ENCODE results near the gene FIBP.
A peak's percentile ranks its signal among the peaks of the same experiment; 100 is the strongest.

FIBP gene

GRCh38 chr11:65887723-65888162 lies 528 bp downstream of the FIBP start:
- no peak for DNase-seq

- no peak for DNase-seq
These were observed 1.2 kb downstream of the FIBP start for GRCh38 chr11:65886826-65887722.

GRCh38 chr11:65885808-65886536 lies 2.3 kb downstream of the FIBP start:
- DNase-seq = no peak

- no peak for DNase-seq
These were observed 3.0 kb downstream of the FIBP start for GRCh38 chr11:65885231-65885630.

GRCh38 chr11:65884716-65885092 lies 3.6 kb downstream of the FIBP start:
- DNase-seq = peak; percentile 85

- no peak for DNase-seq
These were observed 4.2 kb downstream of the FIBP start for GRCh38 chr11:65883786-65884715.

- DNase-seq = no peak
These were observed 5.1 kb downstream of the FIBP start for GRCh38 chr11:65883058-65883761.

GRCh38 chr11:65882120-65883057 lies 5.9 kb downstream of the FIBP start:
- no peak for DNase-seq

GRCh38 chr11:65880844-65881421 lies 7.3 kb downstream of the FIBP start:
- peak; percentile 44 for DNase-seq

GRCh38 chr11:65880027-65880426 lies 8.2 kb downstream of the FIBP start:
- no peak for DNase-seq

GRCh38 chr11:65879617-65880016 lies 8.7 kb downstream of the FIBP start, which contains the start of gene CTSW:
TSS of gene CTSW (plus strand) at chr11:65879837. CDS start at chr11:65879855, 18 bp downstream.
- no peak for DNase-seq

GRCh38 chr11:65873318-65874156 lies 14.7 kb downstream of the FIBP start:
- peak; percentile 96 for DNase-seq

GRCh38 chr11:65872586-65873317 lies 15.5 kb downstream of the FIBP start, which contains the start of gene EFEMP2:
TSS of gene EFEMP2 (minus strand) at chr11:65872800. CDS start at chr11:65872354, 446 bp downstream.
- DNase-seq = no peak

- DNase-seq = no peak
These were observed 16.3 kb downstream of the FIBP start for GRCh38 chr11:65871811-65872548.

- DNase-seq = no peak
These were observed 17.3 kb downstream of the FIBP start for GRCh38 chr11:65870706-65871681.

GRCh38 chr11:65870307-65870658 lies 18.0 kb downstream of the FIBP start:
- DNase-seq = no peak
